Measurements from ENCODE around the gene SVOPL.

SVOPL gene

GRCh38 chr7:138700857-138701536 is at the start of gene SVOPL:
Gene SVOPL, minus strand, starts transcription at chr7:138701362. Its CDS starts 22,317 bp downstream, at chr7:138679045.
- TF ChIP-seq TCF12 (IDR thresholded peaks at IDR 0.05; ENCODE audit: low read depth) (no peak), RAD21 (IDR thresholded peaks at IDR 0.05; ENCODE audit: low read depth) (no peak), USF1 (IDR thresholded peaks at IDR 0.05) (no peak), CEBPB (IDR thresholded peaks at IDR 0.05) (no peak), NFIC (IDR thresholded peaks at IDR 0.05) (no peak), YY1 (IDR thresholded peaks at IDR 0.05; ENCODE audit: low read depth) (no peak)

- no peak for TF ChIP-seq YY1 (IDR thresholded peaks at IDR 0.05; ENCODE audit: low read depth)
- TF ChIP-seq USF1 (IDR thresholded peaks at IDR 0.05), result no peak
- no peak for TF ChIP-seq EGR1 (IDR thresholded peaks at IDR 0.05)
- TF ChIP-seq EP300 (IDR thresholded peaks at IDR 0.05; ENCODE audit: borderline replicate concordance), result no peak
- no peak for TF ChIP-seq MAX (IDR thresholded peaks at IDR 0.05)
- TF ChIP-seq FOXM1 (IDR thresholded peaks at IDR 0.05; ENCODE audit: borderline replicate concordance, low read depth), result no peak
- TF ChIP-seq NFIC (IDR thresholded peaks at IDR 0.05), result no peak
- TF ChIP-seq TAF1 (IDR thresholded peaks at IDR 0.05; ENCODE audit: low read depth), result no peak
Measured at GRCh38 chr7:138750473-138750872, 49.3 kb upstream of the SVOPL start.

DNA sequence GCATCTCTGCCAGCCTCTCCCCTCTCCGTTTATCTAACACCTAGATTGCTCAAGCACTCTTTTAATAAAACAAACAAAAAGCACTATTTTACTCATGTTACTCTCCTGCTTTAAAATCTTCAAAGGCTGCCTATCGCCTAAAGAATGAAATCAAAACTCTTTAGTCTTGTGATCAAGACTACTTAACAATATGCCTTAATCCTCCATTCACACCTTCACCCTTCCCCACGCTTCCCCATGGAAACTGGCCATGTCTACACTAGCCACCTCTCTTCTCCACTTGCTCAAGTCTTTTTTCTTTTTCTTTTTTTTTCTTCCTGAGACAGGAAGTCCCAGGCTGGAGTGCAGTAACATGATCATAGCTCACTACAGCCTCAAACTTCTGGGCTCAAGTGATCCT is 48.8 kb upstream of the SVOPL start:
- TF ChIP-seq NFIC (IDR thresholded peaks at IDR 0.05) (no peak), RAD21 (IDR thresholded peaks at IDR 0.05; ENCODE audit: low read depth) (no peak), YY1 (IDR thresholded peaks at IDR 0.05; ENCODE audit: low read depth) (no peak), TAF1 (IDR thresholded peaks at IDR 0.05; ENCODE audit: low read depth) (no peak), TCF12 (IDR thresholded peaks at IDR 0.05; ENCODE audit: low read depth) (no peak), MAX (IDR thresholded peaks at IDR 0.05) (no peak), FOXM1 (IDR thresholded peaks at IDR 0.05; ENCODE audit: borderline replicate concordance, low read depth) (no peak), TEAD4 (IDR thresholded peaks at IDR 0.05) (no peak), ZBTB7A (IDR thresholded peaks at IDR 0.05; ENCODE audit: low read depth) (no peak), EGR1 (IDR thresholded peaks at IDR 0.05) (no peak), CREB1 (IDR thresholded peaks at IDR 0.05; ENCODE audit: low read depth) (no peak), REST (IDR thresholded peaks at IDR 0.05; ENCODE audit: low read depth) (no peak), EP300 (IDR thresholded peaks at IDR 0.05; ENCODE audit: borderline replicate concordance) (no peak)

- TF ChIP-seq EP300 (IDR thresholded peaks at IDR 0.05; ENCODE audit: borderline replicate concordance) (no peak), YY1 (IDR thresholded peaks at IDR 0.05; ENCODE audit: low read depth) (no peak), USF1 (IDR thresholded peaks at IDR 0.05) (no peak), CREB1 (IDR thresholded peaks at IDR 0.05; ENCODE audit: low read depth) (no peak), NFIC (IDR thresholded peaks at IDR 0.05) (no peak), ZBTB7A (IDR thresholded peaks at IDR 0.05; ENCODE audit: low read depth) (no peak), TAF1 (IDR thresholded peaks at IDR 0.05; ENCODE audit: low read depth) (no peak), TEAD4 (IDR thresholded peaks at IDR 0.05) (no peak), RAD21 (IDR thresholded peaks at IDR 0.05; ENCODE audit: low read depth) (no peak), REST (IDR thresholded peaks at IDR 0.05; ENCODE audit: low read depth) (no peak), CEBPB (IDR thresholded peaks at IDR 0.05) (no peak), FOXM1 (IDR thresholded peaks at IDR 0.05; ENCODE audit: borderline replicate concordance, low read depth) (no peak), TCF12 (IDR thresholded peaks at IDR 0.05; ENCODE audit: low read depth) (no peak), MAX (IDR thresholded peaks at IDR 0.05) (no peak), EGR1 (IDR thresholded peaks at IDR 0.05) (no peak)
Measured at GRCh38 chr7:138748666-138749065, 47.5 kb upstream of the SVOPL start.

DNA sequence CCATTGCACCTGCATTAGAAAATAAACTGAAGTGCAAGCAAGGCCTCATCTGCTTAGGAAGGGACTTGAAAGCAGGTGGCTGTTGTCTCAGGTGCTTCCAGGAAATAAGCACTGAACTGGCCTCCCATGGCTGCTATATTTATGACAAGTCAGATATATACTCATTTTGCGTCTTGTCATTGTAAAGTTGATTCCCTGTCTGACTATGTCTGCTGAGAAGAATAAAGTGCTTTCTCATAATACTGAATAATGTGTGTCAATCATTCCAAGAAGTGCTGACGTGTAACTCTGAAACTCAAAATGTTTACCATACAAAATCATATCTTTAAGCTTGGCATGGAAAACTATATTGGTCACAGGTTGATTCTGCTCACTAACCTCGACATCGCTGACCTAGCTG is 44.9 kb upstream of the SVOPL start:
- no peak for TF ChIP-seq EP300 (IDR thresholded peaks at IDR 0.05; ENCODE audit: borderline replicate concordance)
- TF ChIP-seq TCF12 (IDR thresholded peaks at IDR 0.05; ENCODE audit: low read depth), result no peak
- TF ChIP-seq CREB1 (IDR thresholded peaks at IDR 0.05; ENCODE audit: low read depth), result no peak
- no peak for TF ChIP-seq RAD21 (IDR thresholded peaks at IDR 0.05; ENCODE audit: low read depth)
- TF ChIP-seq REST (IDR thresholded peaks at IDR 0.05; ENCODE audit: low read depth), result no peak
- no peak for TF ChIP-seq FOXM1 (IDR thresholded peaks at IDR 0.05; ENCODE audit: borderline replicate concordance, low read depth)
- no peak for TF ChIP-seq CEBPB (IDR thresholded peaks at IDR 0.05)
- TF ChIP-seq YY1 (IDR thresholded peaks at IDR 0.05; ENCODE audit: low read depth), result no peak
- TF ChIP-seq EGR1 (IDR thresholded peaks at IDR 0.05), result no peak
- no peak for TF ChIP-seq USF1 (IDR thresholded peaks at IDR 0.05)
- TF ChIP-seq MAX (IDR thresholded peaks at IDR 0.05), result no peak
